GM19238 (cell line): ENCODE data around the gene CSAD.
"Not testable (repeated sequence)": the region's sequence is repeated elsewhere in the genome, so short reads cannot be mapped to it uniquely, and the experiment has no call there.

Experiments used
- DNase-seq: peaks from one replicate; pipeline ENCODE4 v3.0.0; 2011; ENCODE audit warnings: low spot score; ENCODE audit not compliant: insufficient read length

Gene CSAD

GRCh38 chr12:53180931-53181645 is 363 bp upstream of the CSAD start:
- DNase-seq = peak; percentile 88

- DNase-seq = no peak
Observed at GRCh38 chr12:53179687-53180219, 972 bp downstream of the CSAD start.

GRCh38 chr12:53178803-53179202 is 1.9 kb downstream of the CSAD start:
- DNase-seq = not testable (repeated sequence)

- DNase-seq = not testable (repeated sequence)
Observed at GRCh38 chr12:53177447-53177846, 3.3 kb downstream of the CSAD start.

- no peak for DNase-seq
Observed at GRCh38 chr12:53176750-53177149, 4.0 kb downstream of the CSAD start.

- no peak for DNase-seq
Observed at GRCh38 chr12:53174881-53175491, 5.7 kb downstream of the CSAD start.

GRCh38 chr12:53173085-53173715 is 7.5 kb downstream of the CSAD start:
- no peak for DNase-seq

GRCh38 chr12:53172352-53172751 is 8.4 kb downstream of the CSAD start:
- no peak for DNase-seq

- DNase-seq = no peak
Observed at GRCh38 chr12:53171725-53172329, 8.9 kb downstream of the CSAD start.

GRCh38 chr12:53170876-53171724 is 9.6 kb downstream of the CSAD start:
- no peak for DNase-seq

GRCh38 chr12:53170215-53170614 is 10.5 kb downstream of the CSAD start:
- no peak for DNase-seq

GRCh38 chr12:53169644-53170043 is 11.1 kb downstream of the CSAD start:
- no peak for DNase-seq

GRCh38 chr12:53166837-53167236 is 13.9 kb downstream of the CSAD start:
- DNase-seq = no peak

- not testable (repeated sequence) for DNase-seq
Observed at GRCh38 chr12:53163008-53163407, 17.7 kb downstream of the CSAD start.

- DNase-seq = no peak
Observed at GRCh38 chr12:53161119-53161911, 19.4 kb downstream of the CSAD start.

- no peak for DNase-seq
Observed at GRCh38 chr12:53160673-53161072, 20.1 kb downstream of the CSAD start.

- no peak for DNase-seq
Observed at GRCh38 chr12:53160000-53160399, 20.7 kb downstream of the CSAD start.

GRCh38 chr12:53159195-53159839 is 21.4 kb downstream of the CSAD start:
- DNase-seq = peak; percentile 86

- DNase-seq = no peak
Observed at GRCh38 chr12:53152390-53152789, 28.3 kb downstream of the CSAD start.

- DNase-seq = no peak
Observed at GRCh38 chr12:53151039-53151438, 29.7 kb downstream of the CSAD start.
